Skeletal muscle tissue (tissue), 4 donors: ENCODE measurements around the gene HTR2A. TPM values are rescaled to one million over a fixed set of nuclear protein-coding genes. Genes with fewer than 3 reads are reported as not detected.

Experiments used
- H3K27ac ChIP-seq: one replicate; pipeline ENCODE4 v1.7.0; 2013; ENCODE audit warnings: mild to moderate bottlenecking, low read depth, low read length, inconsistent platforms
- H3K27me3 ChIP-seq, 3 donors: one replicate each; pipeline ENCODE4 v1.7.0; 2013; ENCODE audit warnings: low read length in 3 of 3; ENCODE audit not compliant: control insufficient read depth in 3 of 3, insufficient read depth in 3 of 3
- H3K36me3 ChIP-seq, 3 donors: one replicate each; pipeline ENCODE4 v1.7.0; 2013; ENCODE audit warnings: low read length in 3 of 3; ENCODE audit not compliant: control insufficient read depth in 3 of 3, insufficient read depth in 3 of 3
- H3K4me1 ChIP-seq, 3 donors: one replicate each; pipeline ENCODE4 v1.7.0; 2013; ENCODE audit warnings: low read length in 3 of 3, mild to moderate bottlenecking in 3 of 3; ENCODE audit not compliant: control insufficient read depth in 3 of 3, insufficient read depth in 3 of 3
- H3K4me3 ChIP-seq, 3 donors: one replicate each; pipeline ENCODE4 v1.7.0; 2013; ENCODE audit warnings: low read length in 3 of 3
- H3K9ac ChIP-seq, 3 donors: one replicate each; pipeline ENCODE4 v1.7.0; 2013; ENCODE audit warnings: low read length in 3 of 3, mild to moderate bottlenecking in 3 of 3, moderate library complexity in 2 of 3, low read depth in 1 of 3
- H3K9me3 ChIP-seq, 3 donors: one replicate each; pipeline ENCODE4 v1.7.0; 2013; ENCODE audit warnings: low read length in 3 of 3; ENCODE audit not compliant: control insufficient read depth in 3 of 3
- total RNA-seq: library from RNA; depleted of rRNA; stranded (reverse); fragments of >200 nt; gene quantifications from one replicate; pipeline ENCODE4 v1.2.3, GENCODE V29; 2014
- donor health status: Osteomylitis.

The HTR2A gene
- total RNA-seq, 1 donor from 2014 or later, result under 0.01 TPM

- Histone ChIP-seq H3K9me3 (no peaks in the 10 kb centered on the region), H3K27ac (no peak overlapping the region), H3K9ac (no peak overlapping the region), H3K4me1 (peaks cover 3 to 17% (median 14%) of the 10 kb centered on the region in 3 donors), H3K4me3 (no peak overlapping the region), H3K27me3 (no peaks in the 10 kb centered on the region), H3K36me3 (no peaks in the 10 kb centered on the region)
Measured at GRCh38 chr13:46799139-46799538, 97.7 kb downstream of the HTR2A start.

- no peaks in the 10 kb centered on the region for H3K36me3 ChIP-seq
- H3K9ac ChIP-seq, result peak overlapping the region; percentile 92 to 97 (median 93)
- peak overlapping the region; percentile 95 to 98 (median 97) for H3K4me3 ChIP-seq
- peak overlapping the region; percentile 89 for H3K27ac ChIP-seq
- H3K4me1 ChIP-seq, result peaks cover 3 to 17% (median 14%) of the 10 kb centered on the region in 3 donors
- H3K27me3 ChIP-seq, result no peaks in the 10 kb centered on the region
- no peaks in the 10 kb centered on the region for H3K9me3 ChIP-seq
Measured at GRCh38 chr13:46797501-46798237, 99.2 kb downstream of the HTR2A start.

- peak within 1 kb of the TSS; percentile 95 to 98 (median 97) for H3K4me3 ChIP-seq
Measured at GRCh38 chr13:46796515-46797474, 100.1 kb downstream of the HTR2A start, which contains the start of gene ESD. ESD (minus strand) TSS chr13:46797161; CDS start chr13:46791413, 5,748 bp downstream.

GRCh38 chr13:46796129-46796514, 100.7 kb downstream of the HTR2A start:
- Histone ChIP-seq H3K27ac (peak overlapping the region; percentile 89), H3K4me3 (peak overlapping the region; percentile 95 to 98 (median 97)), H3K9ac (peak overlapping the region; percentile 92 to 97 (median 93)), H3K36me3 (peaks cover 0 to under 1% (median 0%) of the 10 kb centered on the region in 3 donors), H3K27me3 (no peaks in the 10 kb centered on the region), H3K9me3 (no peaks in the 10 kb centered on the region), H3K4me1 (peaks cover 3 to 17% (median 14%) of the 10 kb centered on the region in 3 donors)

More at GRCh38 chr13:46796515-46797474, 100.1 kb downstream of the HTR2A start, which contains the start of gene ESD:
- H3K27ac ChIP-seq, result peak within 1 kb of the TSS; percentile 89
- H3K27me3 ChIP-seq, result no peaks in the 10 kb centered on the region
- no peaks in the 10 kb centered on the region for H3K36me3 ChIP-seq
- H3K9me3 ChIP-seq, result no peaks in the 10 kb centered on the region
- H3K9ac ChIP-seq, result peak within 1 kb of the TSS; percentile 92 to 97 (median 93)
- H3K4me1 ChIP-seq, result peaks cover 3 to 17% (median 14%) of the 10 kb centered on the region in 3 donors

- no peak overlapping the region for H3K4me3 ChIP-seq
- no peak overlapping the region for H3K27ac ChIP-seq
- H3K4me1 ChIP-seq, result peaks cover 3 to 17% (median 14%) of the 10 kb centered on the region in 3 donors
- peaks cover 2 to 9% (median 8%) of the 10 kb centered on the region in 3 donors for H3K36me3 ChIP-seq
- no peak overlapping the region for H3K9ac ChIP-seq
- H3K27me3 ChIP-seq, result no peaks in the 10 kb centered on the region
- H3K9me3 ChIP-seq, result no peaks in the 10 kb centered on the region
Measured at GRCh38 chr13:46795321-46795720, 101.5 kb downstream of the HTR2A start.

GRCh38 chr13:46783504-46783903, 113.3 kb downstream of the HTR2A start:
- H3K9ac ChIP-seq, result no peak overlapping the region
- no peaks in the 10 kb centered on the region for H3K4me1 ChIP-seq
- no peaks in the 10 kb centered on the region for H3K9me3 ChIP-seq
- H3K27ac ChIP-seq, result no peak overlapping the region
- no peaks in the 10 kb centered on the region for H3K27me3 ChIP-seq
- no peak overlapping the region for H3K4me3 ChIP-seq
- H3K36me3 ChIP-seq, result peaks cover 13 to 67% (median 50%) of the 10 kb centered on the region in 3 donors

GRCh38 chr13:46782691-46783090, 114.2 kb downstream of the HTR2A start:
- H3K4me3 ChIP-seq, result no peak overlapping the region
- no peaks in the 10 kb centered on the region for H3K9me3 ChIP-seq
- no peaks in the 10 kb centered on the region for H3K4me1 ChIP-seq
- H3K36me3 ChIP-seq, result peaks cover 13 to 63% (median 56%) of the 10 kb centered on the region in 3 donors
- H3K9ac ChIP-seq, result no peak overlapping the region
- H3K27me3 ChIP-seq, result no peaks in the 10 kb centered on the region
- no peak overlapping the region for H3K27ac ChIP-seq

- H3K4me1 ChIP-seq, result no peaks in the 10 kb centered on the region
- no peak overlapping the region for H3K27ac ChIP-seq
- H3K9me3 ChIP-seq, result no peaks in the 10 kb centered on the region
- peaks cover 13 to 63% (median 59%) of the 10 kb centered on the region in 3 donors for H3K36me3 ChIP-seq
- H3K9ac ChIP-seq, result no peak overlapping the region
- H3K4me3 ChIP-seq, result no peak overlapping the region
- no peaks in the 10 kb centered on the region for H3K27me3 ChIP-seq
Measured at GRCh38 chr13:46782066-46782465, 114.8 kb downstream of the HTR2A start.
